ENCODE data around the gene PRSS38.
"Not testable (repeated sequence)": the region's sequence is repeated elsewhere in the genome, so short reads cannot be mapped to it uniquely, and the experiment has no call there.

The PRSS38 gene

GRCh38 chr1:227846265-227846858 lies 30.9 kb downstream of the PRSS38 start:
- DNase-seq = no peak

- DNase-seq = not testable (repeated sequence)
Observed at GRCh38 chr1:227847046-227847445, 31.6 kb downstream of the PRSS38 start.

- DNase-seq = no peak
Observed at GRCh38 chr1:227848430-227848932, 33.0 kb downstream of the PRSS38 start.

- DNase-seq = no peak
Observed at GRCh38 chr1:227849251-227849650, 33.8 kb downstream of the PRSS38 start.

GRCh38 chr1:227854189-227854588 lies 38.7 kb downstream of the PRSS38 start:
- DNase-seq = no peak

- no peak for DNase-seq
Observed at GRCh38 chr1:227855687-227856086, 40.2 kb downstream of the PRSS38 start.

- no peak for DNase-seq
Observed at GRCh38 chr1:227856147-227856858, 40.8 kb downstream of the PRSS38 start.

GRCh38 chr1:227864882-227865281 lies 49.4 kb downstream of the PRSS38 start:
- no peak for DNase-seq

GRCh38 chr1:227869279-227869842 lies 53.9 kb downstream of the PRSS38 start:
- DNase-seq = peak; percentile 11

- peak; percentile 9 for DNase-seq
Observed at GRCh38 chr1:227869851-227870305, 54.4 kb downstream of the PRSS38 start.

GRCh38 chr1:227870366-227870765 lies 54.9 kb downstream of the PRSS38 start:
- no peak for DNase-seq

- not testable (repeated sequence) for DNase-seq
Observed at GRCh38 chr1:227871892-227872291, 56.4 kb downstream of the PRSS38 start.

GRCh38 chr1:227877810-227878209 lies 62.3 kb downstream of the PRSS38 start:
- not testable (repeated sequence) for DNase-seq

GRCh38 chr1:227880342-227880924 lies 65.0 kb downstream of the PRSS38 start:
- DNase-seq = no peak

GRCh38 chr1:227883073-227883520 lies 67.6 kb downstream of the PRSS38 start:
- DNase-seq = no peak

- peak; percentile 9 for DNase-seq
Observed at GRCh38 chr1:227883641-227884301, 68.3 kb downstream of the PRSS38 start.

GRCh38 chr1:227884370-227885134 lies 69.1 kb downstream of the PRSS38 start:
- peak; percentile 9 for DNase-seq

GRCh38 chr1:227885135-227885647 lies 69.7 kb downstream of the PRSS38 start:
- peak; percentile 27 for DNase-seq

GRCh38 chr1:227885648-227886502 lies 70.4 kb downstream of the PRSS38 start:
- peak; percentile 15 for DNase-seq

- DNase-seq = no peak
Observed at GRCh38 chr1:227886503-227886961, 71.1 kb downstream of the PRSS38 start.
